ENCODE measurements around the gene FAM234B. TPM values are rescaled to one million over a fixed set of nuclear protein-coding genes. Genes with fewer than 3 reads are reported as not detected.

The FAM234B gene
- total and polyA plus RNA-seq, 2 of the 8 experiments (the other 6 are each of a cell fraction or from before 2014, with no cell fraction given): 12.5 to 29.1 TPM

DNA sequence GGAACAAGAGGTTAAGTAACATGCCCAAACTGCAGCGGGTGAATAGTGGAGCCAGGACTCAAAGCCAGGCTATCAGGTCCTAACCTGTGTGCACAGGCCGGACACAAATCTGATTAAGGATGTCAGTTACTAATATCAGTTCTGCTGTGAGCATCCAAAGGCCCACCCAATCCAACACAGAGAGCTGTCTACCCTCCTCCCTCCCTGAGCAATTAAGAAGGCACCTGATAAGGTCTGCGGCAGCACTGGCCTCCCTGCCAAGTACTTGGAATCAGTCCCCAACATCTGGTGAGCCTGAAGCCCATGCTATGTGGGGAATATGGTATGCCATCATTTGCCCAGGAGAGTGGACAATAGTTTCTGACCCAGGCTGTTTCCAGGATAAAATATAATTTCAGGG is 48.0 kb upstream of the FAM234B start (continued):
- TF ChIP-seq CHD7 (IDR thresholded peaks at IDR 0.05; ENCODE audit: insufficient replicate concordance, low read length) (no peak), SAP30 (IDR thresholded peaks at IDR 0.05; ENCODE audit: insufficient read depth, insufficient replicate concordance, low read length) (no peak), CBX8 (IDR thresholded peaks at IDR 0.05; ENCODE audit: borderline replicate concordance, low read depth, low read length) (no peak), CHD1 (IDR thresholded peaks at IDR 0.05; ENCODE audit: low read depth, low read length) (no peak), RFX5 (IDR thresholded peaks at IDR 0.05; ENCODE audit: borderline replicate concordance, low read depth, low read length) (no peak), ZNF274 (IDR thresholded peaks at IDR 0.05; ENCODE audit: borderline replicate concordance, extremely low read depth, low read length) (no peak), RBBP5 (IDR thresholded peaks at IDR 0.05; ENCODE audit: borderline replicate concordance, low read depth, low read length) (no peak), BRCA1 (IDR thresholded peaks at IDR 0.05; ENCODE audit: low read depth, low read length) (no peak), KDM4A (IDR thresholded peaks at IDR 0.05; ENCODE audit: low read depth, low read length, severe bottlenecking) (no peak)
